GM12891 (cell line): ENCODE results near the gene MAZ.

Experiments used
- PAX5 ChIP-seq: IDR thresholded peaks from 2 replicates; pipeline ENCODE4 v1.6.1; 2011; ENCODE audit warnings: low read length, moderate library complexity, mild to moderate bottlenecking; ENCODE audit not compliant: insufficient read depth, severe bottlenecking
- POLR2A ChIP-seq: IDR thresholded peaks from 2 replicates; pipeline ENCODE4 v1.6.1; 2011; ENCODE audit warnings: low read depth, low read length, control low read depth
- POLR2AphosphoS5 ChIP-seq: IDR thresholded peaks from 2 replicates; pipeline ENCODE4 v1.6.1; 2011; ENCODE audit warnings: low read depth, low read length, control low read depth
- SPI1 ChIP-seq: IDR thresholded peaks from 2 replicates; pipeline ENCODE4 v1.6.1; 2011; ENCODE audit warnings: low read depth, low read length, control low read depth
- TAF1 ChIP-seq: IDR thresholded peaks from 2 replicates; pipeline ENCODE4 v1.6.1; 2011; ENCODE audit warnings: low read depth, low read length, control low read depth

GRCh38 chr16:29830774-29831173 lies 24.4 kb downstream of the MAZ start:
- TF ChIP-seq POLR2AphosphoS5 = no peak
- no peak for TF ChIP-seq POLR2A
- no peak for TF ChIP-seq TAF1
- no peak for TF ChIP-seq PAX5
- no peak for TF ChIP-seq SPI1
